Karpas-422 (cell line): ENCODE results near the gene HEPHL1. TPM values are rescaled to one million over a fixed set of nuclear protein-coding genes. Genes with fewer than 3 reads are reported as not detected.

Experiments
- DNase-seq: peaks from one replicate; pipeline ENCODE4 v3.0.0-alpha.2; 2015
- H2AFZ ChIP-seq: fragments of 200-600 bp; sonication (generic); 2 replicates; pipeline ENCODE4 v1.6.1; 2014; ENCODE audit warnings: antibody characterized with exemption, low read length, mixed read lengths
- H3K27ac ChIP-seq: fragments of 200-600 bp; sonication (generic); 2 replicates; pipeline ENCODE4 v1.5.1; 2014; ENCODE audit warnings: mild to moderate bottlenecking, low read length, moderate library complexity
- H3K27me3 ChIP-seq: fragments of 200-600 bp; sonication (generic); 2 replicates; pipeline ENCODE4 v1.6.1; 2014; ENCODE audit warnings: low read length, mixed read lengths
- H3K36me3 ChIP-seq: fragments of 200-600 bp; sonication (generic); 2 replicates; pipeline ENCODE4 v1.6.1; 2014; ENCODE audit warnings: low read length, mixed read lengths; ENCODE audit not compliant: insufficient read depth
- H3K4me1 ChIP-seq: fragments of 200-600 bp; sonication (generic); 2 replicates; pipeline ENCODE4 v1.6.1; 2014; ENCODE audit warnings: mild to moderate bottlenecking, low read length, mixed read lengths
- H3K4me2 ChIP-seq: fragments of 200-600 bp; sonication (generic); 2 replicates; pipeline ENCODE4 v1.6.1; 2014; ENCODE audit warnings: low read length, low read depth, mild to moderate bottlenecking; ENCODE audit not compliant: poor library complexity, severe bottlenecking
- H3K4me3 ChIP-seq: fragments of 200-600 bp; sonication (generic); 2 replicates; pipeline ENCODE4 v1.5.1; 2014; ENCODE audit warnings: mild to moderate bottlenecking, antibody characterized with exemption, low read length, mixed read lengths
- H3K79me2 ChIP-seq: fragments of 200-600 bp; sonication (generic); 2 replicates; pipeline ENCODE4 v1.6.1; 2014; ENCODE audit warnings: mild to moderate bottlenecking, low read length, mixed read lengths
- H3K9ac ChIP-seq: fragments of 200-600 bp; sonication (generic); 2 replicates; pipeline ENCODE4 v1.6.0; 2014; ENCODE audit warnings: low read length
- H3K9me2 ChIP-seq: fragments of 200-600 bp; sonication (generic), shearing (Covaris generic); replicated peaks from 2 replicates; pipeline ENCODE4 v1.6.0; 2014; ENCODE audit warnings: mild to moderate bottlenecking, low read length, moderate library complexity; ENCODE audit not compliant: insufficient read depth
- H3K9me3 ChIP-seq: fragments of 300-700, 200-600 bp; sonication (generic); 2 replicates; pipeline ENCODE4 v1.6.1; 2014; ENCODE audit warnings: low read length, mixed read lengths
- H4K20me1 ChIP-seq: fragments of 200-600 bp; sonication (generic); 2 replicates; pipeline ENCODE4 v1.6.1; 2014; ENCODE audit warnings: mild to moderate bottlenecking, antibody characterized with exemption, low read length, low read depth; ENCODE audit not compliant: insufficient read depth
- total RNA-seq: library from RNA; depleted of rRNA; stranded (reverse); fragments of >200 nt; shearing (Covaris generic); gene quantifications from 2 replicates; pipeline ENCODE4 v1.2.3, GENCODE V29; 2014; ENCODE audit warnings: low replicate concordance

Gene HEPHL1
- total RNA-seq, 1 experiment from 2014 or later = not detected

DNA sequence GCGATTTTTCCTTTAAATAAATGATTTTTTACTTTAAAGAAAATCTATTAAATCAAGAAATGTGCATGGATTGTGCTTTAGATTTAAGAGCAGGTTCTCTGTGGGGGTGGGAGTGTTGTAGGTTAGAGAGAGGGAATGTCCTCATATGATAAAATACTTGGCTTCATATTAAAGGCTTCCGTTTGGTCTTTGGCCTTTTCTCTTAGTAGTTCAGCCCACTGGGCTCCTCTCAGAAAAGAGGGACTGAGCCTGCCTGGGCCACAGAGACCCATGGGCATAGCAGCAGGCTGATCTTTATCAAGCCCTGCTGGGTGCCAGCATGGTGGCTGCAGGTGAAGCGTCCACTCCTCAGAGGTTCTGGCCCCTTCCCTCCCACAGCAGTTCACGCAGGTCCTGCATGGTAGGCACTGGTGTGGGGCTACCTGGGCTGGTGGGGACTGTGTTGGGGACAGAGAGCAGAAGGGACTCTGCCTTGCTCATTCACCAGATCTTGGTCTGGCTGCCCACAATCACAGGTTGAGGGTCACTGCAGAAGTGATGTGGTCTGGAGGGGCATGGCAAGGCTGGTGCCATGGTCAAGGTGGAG lies 111.8 kb downstream of the HEPHL1 start:
- Histone ChIP-seq H3K4me2 (no peak overlapping the region), H3K4me3 (no peak overlapping the region), H3K79me2 (peaks cover 4% of the 10 kb centered on the region; the same call in 1 of the 2 replicates), H3K36me3 (no peaks in the 10 kb centered on the region), H3K9me3 (no peaks in the 10 kb centered on the region), H2AFZ (no peak overlapping the region), H4K20me1 (peaks cover 72% of the 10 kb centered on the region), H3K9me2 (no peaks in the 10 kb centered on the region), H3K27ac (no peak overlapping the region), H3K27me3 (no peaks in the 10 kb centered on the region), H3K4me1 (peaks cover 19% of the 10 kb centered on the region), H3K9ac (no peak overlapping the region)
- DNase-seq = no peak

- Histone ChIP-seq H4K20me1 (peaks cover 81% of the 10 kb centered on the region), H3K27me3 (no peaks in the 10 kb centered on the region), H3K9me3 (no peaks in the 10 kb centered on the region), H3K4me3 (no peak overlapping the region), H3K79me2 (peaks cover 11% of the 10 kb centered on the region; the same call in 1 of the 2 replicates), H2AFZ (no peak overlapping the region), H3K4me1 (peaks cover 13% of the 10 kb centered on the region), H3K9me2 (no peaks in the 10 kb centered on the region), H3K36me3 (no peaks in the 10 kb centered on the region), H3K27ac (no peak overlapping the region), H3K9ac (no peak overlapping the region), H3K4me2 (no peak overlapping the region)
- no peak for DNase-seq
Observed at GRCh38 chr11:94133752-94134151, 112.6 kb downstream of the HEPHL1 start.

DNA sequence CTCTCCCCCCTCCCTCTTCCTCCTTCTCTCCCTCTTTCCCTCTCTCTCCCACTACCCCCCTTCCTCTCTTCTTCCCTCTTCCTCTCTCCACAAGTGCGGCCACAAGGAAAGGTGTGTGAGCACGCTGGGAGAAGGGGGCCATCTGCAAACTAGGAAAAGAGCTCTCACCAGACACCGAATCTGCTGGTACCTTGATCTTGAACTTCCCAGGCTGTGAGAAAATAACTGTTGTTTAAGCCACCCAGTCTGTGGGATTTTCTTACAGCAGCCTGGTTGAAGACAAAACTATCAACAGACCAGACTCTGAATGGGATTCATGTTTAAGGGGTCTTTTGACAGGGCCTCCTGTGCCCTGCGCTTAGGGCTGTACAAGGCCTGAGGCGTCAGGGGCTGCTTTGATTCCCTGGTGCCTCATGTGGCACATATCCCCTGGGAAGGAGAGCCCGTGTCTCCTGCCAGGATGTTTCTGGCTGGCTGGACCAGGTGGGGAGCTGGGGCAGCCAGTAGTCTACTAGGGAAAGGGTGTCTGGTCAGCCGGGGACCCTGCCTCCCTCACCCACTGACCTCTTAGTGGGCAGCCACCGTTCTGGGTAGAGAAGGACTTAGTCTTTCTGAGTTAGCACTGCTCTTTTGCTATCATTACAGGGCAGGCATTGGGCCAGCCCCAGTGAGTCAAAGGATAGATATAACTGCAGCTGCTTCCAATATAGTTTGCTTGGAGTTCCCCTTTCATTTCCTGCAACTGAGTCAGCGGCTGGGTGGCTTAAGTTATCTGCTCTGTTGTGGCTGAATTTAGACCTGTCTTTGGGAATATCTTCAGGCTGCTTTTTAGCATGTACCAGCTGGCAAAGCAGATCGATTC lies 113.7 kb downstream of the HEPHL1 start:
- H3K36me3 ChIP-seq = no peaks in the 10 kb centered on the region
- no peak overlapping the region for H2AFZ ChIP-seq
- peaks cover 86% of the 10 kb centered on the region for H4K20me1 ChIP-seq
- H3K79me2 ChIP-seq = peaks cover 19% of the 10 kb centered on the region; the same call in 1 of the 2 replicates
- peaks cover 5% of the 10 kb centered on the region for H3K4me1 ChIP-seq
- H3K4me3 ChIP-seq = no peak overlapping the region
- H3K9me2 ChIP-seq = no peaks in the 10 kb centered on the region
- no peaks in the 10 kb centered on the region for H3K27me3 ChIP-seq
- no peaks in the 10 kb centered on the region for H3K9me3 ChIP-seq
- no peak overlapping the region for H3K4me2 ChIP-seq
- no peak overlapping the region for H3K27ac ChIP-seq
- H3K9ac ChIP-seq = no peak overlapping the region
- no peak for DNase-seq

DNA sequence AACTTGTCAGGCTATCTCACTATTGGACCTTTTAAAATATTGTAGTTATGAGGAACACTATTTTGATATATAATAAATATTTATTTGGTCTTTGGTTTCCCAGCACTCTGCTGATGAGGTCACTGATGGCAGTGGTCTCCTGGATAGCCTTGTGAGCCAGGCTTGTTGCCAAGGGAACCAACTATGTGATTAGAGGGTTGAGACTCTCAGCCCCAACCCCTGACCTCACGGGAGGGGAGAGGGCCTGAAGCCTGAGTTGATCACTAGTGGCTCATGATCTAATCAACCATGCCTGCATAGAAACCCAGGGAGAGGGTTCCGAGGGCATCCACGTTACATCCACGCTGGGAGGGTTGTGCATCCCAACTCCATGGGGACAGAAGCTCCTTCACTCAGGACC lies 118.3 kb downstream of the HEPHL1 start:
- Histone ChIP-seq H3K4me1 (no peaks in the 10 kb centered on the region), H3K9ac (no peak overlapping the region), H3K36me3 (no peaks in the 10 kb centered on the region), H3K27me3 (no peaks in the 10 kb centered on the region), H4K20me1 (peaks cover 85% of the 10 kb centered on the region), H3K4me2 (no peak overlapping the region), H3K9me2 (no peaks in the 10 kb centered on the region), H3K4me3 (no peak overlapping the region), H3K27ac (no peak overlapping the region), H2AFZ (no peak overlapping the region), H3K79me2 (peaks cover 20% of the 10 kb centered on the region; the same call in 1 of the 2 replicates), H3K9me3 (no peaks in the 10 kb centered on the region)
- DNase-seq = no peak

DNA sequence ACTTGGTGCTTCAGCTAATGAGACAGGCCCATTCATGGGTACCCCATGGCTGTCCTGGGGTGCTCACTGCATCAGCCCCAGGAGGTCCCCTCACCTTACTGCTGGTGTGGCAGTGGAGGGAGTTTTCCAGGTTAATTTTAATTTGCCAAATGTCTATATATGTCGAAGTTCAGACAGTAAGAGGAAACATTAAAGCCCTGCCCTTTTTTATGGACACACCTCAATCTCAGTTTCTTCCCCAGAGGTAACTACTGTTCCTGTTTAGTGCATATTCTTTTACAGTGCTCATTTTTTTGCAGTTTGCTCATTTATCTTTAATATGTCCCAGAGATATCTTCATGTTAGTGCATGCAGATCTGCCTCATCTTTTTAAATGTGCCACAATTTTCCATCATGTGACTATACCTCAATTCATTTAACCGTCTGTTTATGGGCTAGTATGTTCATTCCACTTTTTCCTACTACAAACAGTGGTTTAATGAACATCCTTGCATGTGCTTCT lies 119.1 kb downstream of the HEPHL1 start:
- H3K9ac ChIP-seq = no peak overlapping the region
- no peak for DNase-seq
- H3K9me3 ChIP-seq = no peaks in the 10 kb centered on the region
- peaks cover 20% of the 10 kb centered on the region; the same call in 1 of the 2 replicates for H3K79me2 ChIP-seq
- no peak overlapping the region for H3K4me3 ChIP-seq
- no peak overlapping the region for H3K27ac ChIP-seq
- H3K9me2 ChIP-seq = no peaks in the 10 kb centered on the region
- H4K20me1 ChIP-seq = peaks cover 85% of the 10 kb centered on the region
- H3K4me1 ChIP-seq = no peaks in the 10 kb centered on the region
- no peaks in the 10 kb centered on the region for H3K36me3 ChIP-seq
- no peak overlapping the region for H2AFZ ChIP-seq
- H3K27me3 ChIP-seq = no peaks in the 10 kb centered on the region
- H3K4me2 ChIP-seq = no peak overlapping the region

DNA sequence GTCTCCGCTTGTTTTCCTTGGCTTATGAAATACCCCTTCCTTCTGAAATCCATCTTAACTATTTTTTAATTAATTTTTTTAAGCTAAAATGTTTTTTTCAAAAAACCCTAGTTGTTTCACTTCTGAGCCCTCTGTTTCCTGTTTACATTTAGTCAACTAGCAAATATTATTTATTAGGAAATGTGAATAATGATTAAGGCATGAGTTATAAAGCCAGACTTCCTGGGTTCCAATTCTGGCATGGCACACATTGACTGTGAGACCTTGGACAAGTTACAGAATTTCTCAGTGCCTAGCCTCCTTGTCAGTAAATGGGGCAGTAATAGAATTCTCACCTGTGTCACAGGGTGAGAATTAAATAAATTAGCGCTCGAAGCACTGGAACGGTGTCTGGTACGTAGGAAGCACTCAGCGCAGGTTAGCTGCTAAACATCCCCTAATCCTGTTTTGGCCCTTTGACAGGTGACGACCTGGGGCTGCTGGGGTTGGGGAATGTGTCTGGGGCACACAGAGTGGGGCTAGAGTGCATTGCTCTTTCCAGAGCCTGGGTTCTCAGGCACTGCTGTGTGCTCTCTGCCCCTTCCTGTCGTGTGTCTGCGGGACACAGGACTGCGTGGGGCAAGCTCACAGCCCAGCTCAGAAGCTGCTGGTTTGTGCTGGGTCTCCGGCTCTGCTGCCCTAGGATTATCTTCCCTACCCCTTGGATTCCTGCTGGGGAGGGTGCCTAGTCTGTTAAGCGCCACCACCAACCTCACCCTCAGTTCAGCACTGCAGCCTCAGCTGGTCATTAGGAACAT lies 120.6 kb downstream of the HEPHL1 start:
- no peaks in the 10 kb centered on the region for H3K9me3 ChIP-seq
- no peak overlapping the region for H2AFZ ChIP-seq
- peaks cover 89% of the 10 kb centered on the region for H4K20me1 ChIP-seq
- no peaks in the 10 kb centered on the region for H3K27me3 ChIP-seq
- no peaks in the 10 kb centered on the region for H3K9me2 ChIP-seq
- H3K36me3 ChIP-seq = no peaks in the 10 kb centered on the region
- H3K4me1 ChIP-seq = no peaks in the 10 kb centered on the region
- DNase-seq = no peak
- H3K79me2 ChIP-seq = peaks cover 20% of the 10 kb centered on the region; the same call in 1 of the 2 replicates
- H3K4me2 ChIP-seq = no peak overlapping the region
- H3K27ac ChIP-seq = no peak overlapping the region
- H3K4me3 ChIP-seq = no peak overlapping the region
- no peak overlapping the region for H3K9ac ChIP-seq

DNA sequence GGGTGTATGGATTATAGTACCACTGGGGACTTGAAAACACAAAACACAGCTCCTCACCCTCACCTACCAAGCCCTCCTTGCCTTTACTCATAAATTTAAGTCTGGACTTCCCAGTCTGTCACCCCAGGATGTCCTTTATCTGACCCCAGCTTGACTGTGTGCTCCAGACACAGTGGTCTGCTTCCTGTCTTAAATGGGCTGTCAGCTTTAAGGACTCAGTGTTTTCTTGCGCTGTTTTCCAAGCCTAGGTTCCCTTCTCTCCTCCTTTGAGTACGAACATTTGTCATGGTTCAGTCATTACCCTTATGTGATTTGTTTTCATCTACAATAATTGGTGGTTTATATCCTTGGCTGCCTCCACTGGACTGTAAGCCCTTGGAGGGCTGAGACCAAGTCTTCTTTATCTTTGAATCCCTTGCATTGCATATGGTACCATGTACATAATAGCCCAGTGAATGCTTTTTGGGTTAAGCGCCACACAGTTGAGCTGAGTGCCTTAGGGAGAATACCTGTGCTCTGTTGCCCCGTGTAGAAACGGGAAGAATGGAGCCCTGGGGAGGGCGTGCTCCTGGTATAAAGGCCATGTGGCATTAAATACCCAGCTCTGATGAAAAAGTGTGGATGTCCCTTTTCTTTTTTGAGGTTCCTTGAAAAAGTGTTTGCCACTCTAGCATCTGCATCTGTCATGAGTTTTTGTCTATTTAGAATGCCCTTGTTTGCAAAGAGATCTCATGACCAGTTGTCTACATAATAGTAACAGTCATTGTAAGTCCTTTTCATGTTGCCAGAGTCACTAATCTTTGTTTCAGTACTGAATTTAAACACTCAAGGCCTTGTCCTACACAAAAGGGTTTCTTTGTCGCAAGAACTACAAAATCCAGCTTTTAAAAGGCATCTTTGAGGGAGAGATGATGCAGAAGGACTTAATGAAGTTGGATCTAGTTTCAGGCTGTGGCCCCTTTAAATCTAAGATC lies 121.4 kb downstream of the HEPHL1 start:
- no peak overlapping the region for H2AFZ ChIP-seq
- no peaks in the 10 kb centered on the region for H3K9me2 ChIP-seq
- no peaks in the 10 kb centered on the region for H3K36me3 ChIP-seq
- no peak overlapping the region for H3K9ac ChIP-seq
- no peak for DNase-seq
- no peaks in the 10 kb centered on the region for H3K4me1 ChIP-seq
- no peaks in the 10 kb centered on the region for H3K27me3 ChIP-seq
- H3K4me3 ChIP-seq = no peak overlapping the region
- H3K4me2 ChIP-seq = no peak overlapping the region
- peaks cover 93% of the 10 kb centered on the region for H4K20me1 ChIP-seq
- H3K27ac ChIP-seq = no peak overlapping the region
- H3K79me2 ChIP-seq = peaks cover 20% of the 10 kb centered on the region; the same call in 1 of the 2 replicates
- H3K9me3 ChIP-seq = no peaks in the 10 kb centered on the region
